GM12865 (cell line): Measurements from ENCODE around the gene ABHD6.

Experiments used
- DNase-seq: peaks from one replicate; pipeline ENCODE4 v3.0.0; 2010; ENCODE audit warnings: low read depth
- H3K4me3 ChIP-seq: 2 replicates; pipeline ENCODE4 v1.5.1; 2011; ENCODE audit warnings: mild to moderate bottlenecking, low read depth, low read length, control low read depth
- CTCF ChIP-seq: IDR thresholded peaks from 2 replicates; pipeline ENCODE4 v1.5.1; 2011; ENCODE audit warnings: low read length, control low read depth, low read depth, inconsistent platforms; ENCODE audit not compliant: insufficient read depth; ENCODE audit errors: missing control alignments

Gene ABHD6

GRCh38 chr3:58234516-58234931 lies 3.1 kb upstream of the ABHD6 start:
- TF ChIP-seq CTCF, result no peak
- no peak for DNase-seq

GRCh38 chr3:58235970-58236369 lies 1.6 kb upstream of the ABHD6 start:
- no peak for DNase-seq
- TF ChIP-seq CTCF, result no peak
- H3K4me3 ChIP-seq, result no peak overlapping the region

More at GRCh38 chr3:58234516-58234931, 3.1 kb upstream of the ABHD6 start:
- no peak overlapping the region for H3K4me3 ChIP-seq

GRCh38 chr3:58236527-58237237 lies 910 bp upstream of the ABHD6 start:
- DNase-seq, result no peak
- no peak for TF ChIP-seq CTCF
- H3K4me3 ChIP-seq, result peak overlapping the region; percentile 98

- H3K4me3 ChIP-seq, result peak overlapping the region; percentile 98
- TF ChIP-seq CTCF, result no peak
- DNase-seq, result peak; percentile 46
These were observed 519 bp downstream of the ABHD6 start for GRCh38 chr3:58237941-58238681.

- H3K4me3 ChIP-seq, result peak overlapping the region; percentile 98
- DNase-seq, result no peak
- TF ChIP-seq CTCF, result no peak
These were observed 1.2 kb downstream of the ABHD6 start for GRCh38 chr3:58238830-58239229.

GRCh38 chr3:58241306-58242044 lies 3.9 kb downstream of the ABHD6 start:
- DNase-seq, result no peak
- no peak for TF ChIP-seq CTCF
- no peak overlapping the region for H3K4me3 ChIP-seq
